ENCODE results near the gene RND2.

GRCh38 chr17:42989726-42990652, 35.0 kb upstream of the RND2 start:
- TF ChIP-seq, protein P1, sequence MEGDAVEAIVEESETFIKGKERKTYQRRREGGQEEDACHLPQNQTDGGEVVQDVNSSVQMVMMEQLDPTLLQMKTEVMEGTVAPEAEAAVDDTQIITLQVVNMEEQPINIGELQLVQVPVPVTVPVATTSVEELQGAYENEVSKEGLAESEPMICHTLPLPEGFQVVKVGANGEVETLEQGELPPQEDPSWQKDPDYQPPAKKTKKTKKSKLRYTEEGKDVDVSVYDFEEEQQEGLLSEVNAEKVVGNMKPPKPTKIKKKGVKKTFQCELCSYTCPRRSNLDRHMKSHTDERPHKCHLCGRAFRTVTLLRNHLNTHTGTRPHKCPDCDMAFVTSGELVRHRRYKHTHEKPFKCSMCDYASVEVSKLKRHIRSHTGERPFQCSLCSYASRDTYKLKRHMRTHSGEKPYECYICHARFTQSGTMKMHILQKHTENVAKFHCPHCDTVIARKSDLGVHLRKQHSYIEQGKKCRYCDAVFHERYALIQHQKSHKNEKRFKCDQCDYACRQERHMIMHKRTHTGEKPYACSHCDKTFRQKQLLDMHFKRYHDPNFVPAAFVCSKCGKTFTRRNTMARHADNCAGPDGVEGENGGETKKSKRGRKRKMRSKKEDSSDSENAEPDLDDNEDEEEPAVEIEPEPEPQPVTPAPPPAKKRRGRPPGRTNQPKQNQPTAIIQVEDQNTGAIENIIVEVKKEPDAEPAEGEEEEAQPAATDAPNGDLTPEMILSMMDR (conservative IDR thresholded peaks at IDR 0.05; ENCODE audit: low read depth in 2 of 2): no peak
- TF ChIP-seq EZH2 (IDR thresholded peaks at IDR 0.05; ENCODE audit: low read depth, unreplicated experiment) (no peak), POLR2AphosphoS5 (IDR thresholded peaks at IDR 0.05; ENCODE audit: low read depth) (no peak), NANOG (IDR thresholded peaks at IDR 0.05; ENCODE audit: borderline replicate concordance) (no peak), ZNF331 (CRISPR knock-in tag; IDR thresholded peaks at IDR 0.05; ENCODE audit: low read depth) (no peak), CREB1 (CRISPR knock-in tag; IDR thresholded peaks at IDR 0.05; ENCODE audit: low read depth) (no peak), REST (IDR thresholded peaks at IDR 0.05; ENCODE audit: unreplicated experiment) (no peak), JUNB (IDR thresholded peaks at IDR 0.05; ENCODE audit: unreplicated experiment) (no peak), EZH2phosphoT487 (IDR thresholded peaks at IDR 0.05; ENCODE audit: unreplicated experiment) (no peak), STAT1 (IDR thresholded peaks at IDR 0.05; ENCODE audit: unreplicated experiment) (no peak)

All from GM23338 (cell line).